HCT116 (cell line): ENCODE results near the gene STK24. TPM values are rescaled to one million over a fixed set of nuclear protein-coding genes. Genes with fewer than 3 reads are reported as not detected.

Experiments used
- ATAC-seq: fragments of 200-7000 bp; cut with Tn5 transposase; 2 replicates; pipeline ENCODE4 v1.9.1; 2020; ENCODE audit warnings: mild to moderate bottlenecking, moderate library complexity
- BruUV-seq: library from RNA; stranded (reverse); fragments of 400-500 nt; replicated peaks from 2 replicates; lab custom pipeline; 2021; lab: Mats Ljungman, UMichigan
- CTCF ChIA-PET: fragments of 300-600 bp; sonication (Branson Sonifier 250); formaldehyde crosslinking; loops from one replicate; lab custom pipeline; 2021; ENCODE audit warnings: antibody characterized with exemption; lab: Charles Lee
- POLR2A ChIA-PET: fragments of 300-600, 350-600 bp; sonication (Branson Sonifier 250); formaldehyde crosslinking; loops from one replicate; lab custom pipeline; 2021; ENCODE audit warnings: antibody characterized with exemption; lab: Charles Lee
- RAD21 ChIA-PET, 2 experiments: fragments of 300-600 bp; sonication (Branson Sonifier 250); formaldehyde crosslinking; loops; one replicate each; lab custom pipeline; 2023; ENCODE audit warnings: low total read pairs in 2 of 2; ENCODE audit not compliant: uncharacterized antibody in 2 of 2, unreplicated experiment in 2 of 2, low non-redundant PET in 1 of 2; lab: Charles Lee
- DNase-seq: peaks from one replicate; pipeline ENCODE4 v3.0.0-alpha.2; 2010; ENCODE audit warnings: low read depth, low spot score
- H2AFZ ChIP-seq: fragments of 200-600 bp; shearing (Covaris generic), sonication (generic); 2 replicates; pipeline ENCODE4 v1.6.1; 2017; ENCODE audit warnings: low read depth, mixed run types, mixed read lengths, antibody characterized with exemption, low read length; ENCODE audit not compliant: poor library complexity, severe bottlenecking
- H3K27ac ChIP-seq: 2 replicates; pipeline ENCODE4 v1.5.1; 2012; ENCODE audit warnings: low read depth, low read length
- H3K27me3 ChIP-seq: fragments of 200-600 bp; sonication (generic); 2 replicates; pipeline ENCODE4 v1.6.1; 2016; ENCODE audit warnings: mixed run types, low read length, mixed read lengths; ENCODE audit not compliant: insufficient read depth
- H3K36me3 ChIP-seq, 2 experiments: fragments of 200-500 bp in 1 of 2; fragments of 200-600 bp in 1 of 2; sonication (Bioruptor generic) in 1 of 2; sonication (generic) in 1 of 2; 2 replicates each; pipeline versions ENCODE4 v1.5.1 to v1.6.1; 2014 to 2016; ENCODE audit warnings: low read length in 2 of 2, inconsistent platforms in 1 of 2, mixed read lengths in 1 of 2, mixed run types in 1 of 2; ENCODE audit not compliant: insufficient read depth in 2 of 2, control insufficient read depth in 1 of 2
- H3K4me1 ChIP-seq, 2 experiments: fragments of 200-600 bp in 1 of 2; sonication (generic) in 1 of 2; 2 replicates each; pipeline versions ENCODE4 v1.5.1 to v1.6.1; 2012 to 2017; ENCODE audit warnings: low read length in 2 of 2, inconsistent platforms in 1 of 2, mild to moderate bottlenecking in 1 of 2, mixed read lengths in 1 of 2, mixed run types in 1 of 2, moderate library complexity in 1 of 2; ENCODE audit not compliant: insufficient read depth in 2 of 2, control insufficient read depth in 1 of 2
- H3K4me2 ChIP-seq: fragments of 200-600 bp; sonication (generic); 2 replicates; pipeline ENCODE4 v1.6.1; 2017; ENCODE audit warnings: mixed run types, low read length, mixed read lengths
- H3K4me3 ChIP-seq, 2 experiments: fragments of 200-600 bp in 1 of 2; sonication (generic) in 1 of 2; replicated peaks in 1 of 2; 2 replicates each; pipeline ENCODE4 v1.5.1; 2011 to 2016; ENCODE audit warnings: low read length in 2 of 2, control low read depth in 1 of 2, low read depth in 1 of 2, mild to moderate bottlenecking in 1 of 2, mixed read lengths in 1 of 2, mixed run types in 1 of 2
- H3K79me2 ChIP-seq: fragments of 200-600 bp; sonication (generic); 2 replicates; pipeline ENCODE4 v1.6.1; 2017; ENCODE audit warnings: mild to moderate bottlenecking, mixed run types, low read length, moderate library complexity, mixed read lengths; ENCODE audit not compliant: insufficient read depth
- H3K9ac ChIP-seq: fragments of 200-600 bp; sonication (generic); 2 replicates; pipeline ENCODE4 v1.6.1; 2016; ENCODE audit warnings: low read length, mixed read lengths
- H3K9me2 ChIP-seq: fragments of 200-600 bp; sonication (generic), shearing (Covaris generic); 2 replicates; pipeline ENCODE4 v1.6.1; 2017; ENCODE audit warnings: mixed run types, mild to moderate bottlenecking, moderate library complexity; ENCODE audit not compliant: insufficient read depth
- H3K9me3 ChIP-seq, 2 experiments: fragments of 200-500 bp in 1 of 2; fragments of 200-600 bp in 1 of 2; sonication (Bioruptor generic) in 1 of 2; sonication (generic) in 1 of 2; 2 replicates each; pipeline ENCODE4 v1.6.1; 2014 to 2017; ENCODE audit warnings: low read length in 2 of 2, mixed read lengths in 2 of 2, inconsistent platforms in 1 of 2, low read depth in 1 of 2, mild to moderate bottlenecking in 1 of 2, mixed run types in 1 of 2, moderate library complexity in 1 of 2; ENCODE audit not compliant: control insufficient read depth in 1 of 2, insufficient read depth in 1 of 2
- H4K20me1 ChIP-seq: fragments of 200-600 bp; sonication (generic), shearing (Covaris generic); 2 replicates; pipeline ENCODE4 v1.6.1; 2017; ENCODE audit warnings: mixed run types, mild to moderate bottlenecking, moderate library complexity; ENCODE audit not compliant: insufficient read depth
- CEBPB ChIP-seq: IDR thresholded peaks from 2 replicates; pipeline ENCODE4 v1.6.1; 2012; ENCODE audit warnings: low read depth
- FOSL1 ChIP-seq: IDR thresholded peaks from 2 replicates; pipeline ENCODE4 v1.6.1; 2012; ENCODE audit warnings: low read depth
- JUND ChIP-seq: IDR thresholded peaks from 2 replicates; pipeline ENCODE4 v1.6.1; 2012
- POLR2AphosphoS5 ChIP-seq: IDR thresholded peaks from 2 replicates; pipeline ENCODE4 v1.6.1; 2011; ENCODE audit warnings: mild to moderate bottlenecking, low read depth, low read length, moderate library complexity
- RAD21 ChIP-seq: IDR thresholded peaks from 2 replicates; pipeline ENCODE4 v1.6.1; 2012; ENCODE audit warnings: low read depth, mild to moderate bottlenecking
- SIN3A ChIP-seq: IDR thresholded peaks from 2 replicates; pipeline ENCODE4 v1.6.1; 2012; ENCODE audit warnings: low read depth
- SP1 ChIP-seq: IDR thresholded peaks from 2 replicates; pipeline ENCODE4 v1.6.1; 2012; ENCODE audit warnings: low read depth
- TCF7L2 ChIP-seq: IDR thresholded peaks from 2 replicates; pipeline ENCODE4 v1.7.0; 2011; ENCODE audit warnings: borderline replicate concordance, inconsistent platforms; ENCODE audit not compliant: insufficient read depth, insufficient read length; ENCODE audit errors: extremely low read depth
- YY1 ChIP-seq: IDR thresholded peaks from 2 replicates; pipeline ENCODE4 v1.6.1; 2011; ENCODE audit warnings: low read length, low read depth, moderate library complexity, mild to moderate bottlenecking; ENCODE audit not compliant: insufficient replicate concordance; ENCODE audit errors: extremely low read depth
- intact Hi-C: fragments of 100-400 bp; cut with micrococcal nuclease; formaldehyde crosslinking; loops from 2 replicates; pipeline ENCODE4 v1.10.0; 2022
- total RNA-seq: library from RNA; stranded (reverse); gene quantifications from one replicate; pipeline ENCODE4 v1.2.1, GENCODE V29; 2021; ENCODE audit not compliant: unreplicated experiment
- TF ChIP-seq, protein P1 (sequence below): IDR thresholded peaks from 2 replicates; pipeline ENCODE4 v1.6.1; 2011; ENCODE audit warnings: mild to moderate bottlenecking, low read length, moderate library complexity; ENCODE audit not compliant: insufficient replicate concordance; ENCODE audit errors: extremely low read depth
- TF ChIP-seq, protein P2 (sequence below), 3 experiments: fragments of 200-600 bp in 1 of 3; sonication (generic) in 1 of 3; IDR thresholded peaks in 2 of 3; conservative IDR thresholded peaks in 1 of 3; 2 replicates each; pipeline ENCODE4 v1.5.1; 2012 to 2017; ENCODE audit warnings: low read depth in 2 of 3, low read length in 2 of 3, antibody characterized with exemption in 1 of 3, borderline replicate concordance in 1 of 3, control low read depth in 1 of 3, mild to moderate bottlenecking in 1 of 3, mixed read lengths in 1 of 3, mixed run types in 1 of 3, moderate library complexity in 1 of 3; ENCODE audit not compliant: insufficient read depth in 1 of 3
- TF ChIP-seq, protein P3 (sequence below): IDR thresholded peaks from 2 replicates; pipeline ENCODE4 v1.6.1; 2012; ENCODE audit warnings: low read depth

STK24 gene
- total RNA-seq, 1 experiment from 2014 or later: 137 TPM

DNA sequence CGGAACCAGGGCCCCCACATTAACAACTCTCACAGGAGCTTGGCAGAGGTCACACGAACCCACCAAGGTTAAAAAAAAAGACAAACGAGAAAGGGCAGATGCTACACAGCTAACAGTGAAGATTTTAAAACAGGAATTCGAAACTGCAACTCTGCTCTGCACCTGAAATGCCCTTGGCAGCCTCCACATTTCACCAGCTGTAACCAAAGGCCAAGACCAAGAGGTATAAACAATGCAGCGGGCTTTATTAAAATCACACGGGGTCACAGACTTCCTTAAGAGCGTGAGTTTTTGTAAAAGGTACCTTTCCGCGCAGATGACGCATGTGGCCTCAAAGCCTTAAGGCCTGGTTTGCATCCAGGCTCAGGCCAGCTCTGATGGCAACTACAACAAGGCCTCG lies 88.2 kb downstream of the STK24 start:
- no peak overlapping the region for H3K4me3 ChIP-seq
- no peak for DNase-seq
- H3K79me2 ChIP-seq: peaks cover 95% of the 10 kb centered on the region
- H4K20me1 ChIP-seq: peaks cover 10% of the 10 kb centered on the region; the same call in 1 of the 2 replicates
- H3K27ac ChIP-seq: no peak overlapping the region
- ChIA-PET RAD21 (interaction anchor here in 1 of 2 experiments (1.4 kb wide), 1 partner anchor 109 kb away, joined by 3 read pairs; no protein-coding TSS in a partner anchor), POLR2A (no interaction called here), CTCF (no interaction called here)
- intact Hi-C loops: no loop called here
- H3K27me3 ChIP-seq: no peaks in the 10 kb centered on the region
- H3K36me3 ChIP-seq: no peaks in the 10 kb centered on the region
- no peaks in the 10 kb centered on the region for H3K9me2 ChIP-seq
- no TSS peak for BruUV-seq
- TF ChIP-seq, protein P1, sequence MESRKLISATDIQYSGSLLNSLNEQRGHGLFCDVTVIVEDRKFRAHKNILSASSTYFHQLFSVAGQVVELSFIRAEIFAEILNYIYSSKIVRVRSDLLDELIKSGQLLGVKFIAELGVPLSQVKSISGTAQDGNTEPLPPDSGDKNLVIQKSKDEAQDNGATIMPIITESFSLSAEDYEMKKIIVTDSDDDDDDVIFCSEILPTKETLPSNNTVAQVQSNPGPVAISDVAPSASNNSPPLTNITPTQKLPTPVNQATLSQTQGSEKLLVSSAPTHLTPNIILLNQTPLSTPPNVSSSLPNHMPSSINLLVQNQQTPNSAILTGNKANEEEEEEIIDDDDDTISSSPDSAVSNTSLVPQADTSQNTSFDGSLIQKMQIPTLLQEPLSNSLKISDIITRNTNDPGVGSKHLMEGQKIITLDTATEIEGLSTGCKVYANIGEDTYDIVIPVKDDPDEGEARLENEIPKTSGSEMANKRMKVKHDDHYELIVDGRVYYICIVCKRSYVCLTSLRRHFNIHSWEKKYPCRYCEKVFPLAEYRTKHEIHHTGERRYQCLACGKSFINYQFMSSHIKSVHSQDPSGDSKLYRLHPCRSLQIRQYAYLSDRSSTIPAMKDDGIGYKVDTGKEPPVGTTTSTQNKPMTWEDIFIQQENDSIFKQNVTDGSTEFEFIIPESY: no peak
- TF ChIP-seq YY1: no peak
- TF ChIP-seq POLR2AphosphoS5: no peak
- TF ChIP-seq SP1: no peak
- no peak for TF ChIP-seq CEBPB
- no peak overlapping the region for H3K9ac ChIP-seq
- H2AFZ ChIP-seq: no peak overlapping the region
- no peaks in the 10 kb centered on the region for H3K9me3 ChIP-seq
- no peak for ATAC-seq
- H3K4me1 ChIP-seq: peaks cover 24 to 59% of the 10 kb centered on the region in 2 experiments
- no peak overlapping the region for H3K4me2 ChIP-seq

DNA sequence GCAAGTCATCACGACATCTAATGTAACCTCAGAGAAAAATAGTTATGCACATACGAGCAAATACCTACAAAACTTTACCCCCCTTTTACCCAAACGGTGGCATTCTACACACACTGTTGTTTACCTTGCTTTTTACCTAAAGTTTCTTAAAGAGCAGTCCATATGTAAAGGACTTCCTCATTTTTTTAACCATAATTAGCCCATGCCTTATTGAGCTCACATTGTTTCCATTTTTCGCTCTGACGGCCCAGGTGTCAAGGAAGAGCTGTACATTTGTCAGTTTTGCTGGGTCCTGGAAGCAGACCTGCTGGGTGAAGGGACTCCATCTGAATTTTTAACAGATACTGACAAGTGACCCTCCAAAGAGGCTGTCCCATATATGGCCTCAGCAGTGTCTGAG lies 89.4 kb downstream of the STK24 start:
- Histone ChIP-seq H3K4me2 (no peak overlapping the region), H3K4me1 (peaks cover 36 to 71% of the 10 kb centered on the region in 2 experiments), H2AFZ (no peak overlapping the region), H3K27ac (no peak overlapping the region), H4K20me1 (peaks cover 10% of the 10 kb centered on the region; the same call in 1 of the 2 replicates), H3K9me2 (no peaks in the 10 kb centered on the region), H3K9me3 (no peaks in the 10 kb centered on the region), H3K79me2 (peaks cover 95% of the 10 kb centered on the region), H3K9ac (no peak overlapping the region), H3K27me3 (no peaks in the 10 kb centered on the region), H3K36me3 (no peaks in the 10 kb centered on the region), H3K4me3 (no peak overlapping the region)
- no peak for DNase-seq
- intact Hi-C loops: no loop called here
- BruUV-seq: no TSS peak
- no peak for ATAC-seq
- RAD21 ChIA-PET: interaction anchor here in 1 of 2 experiments (1.4 kb wide), 1 partner anchor 110 kb away, joined by 3 read pairs; no protein-coding TSS in a partner anchor
- POLR2A ChIA-PET: no interaction called here
- CTCF ChIA-PET: interaction anchor here (2.5 kb wide), 1 partner anchor 166 kb away, joined by 9 read pairs; no protein-coding TSS in a partner anchor
- TF ChIP-seq TCF7L2 (no peak), SIN3A (no peak), CEBPB (no peak), RAD21 (no peak), JUND (no peak), FOSL1 (no peak)
- TF ChIP-seq, protein P2, sequence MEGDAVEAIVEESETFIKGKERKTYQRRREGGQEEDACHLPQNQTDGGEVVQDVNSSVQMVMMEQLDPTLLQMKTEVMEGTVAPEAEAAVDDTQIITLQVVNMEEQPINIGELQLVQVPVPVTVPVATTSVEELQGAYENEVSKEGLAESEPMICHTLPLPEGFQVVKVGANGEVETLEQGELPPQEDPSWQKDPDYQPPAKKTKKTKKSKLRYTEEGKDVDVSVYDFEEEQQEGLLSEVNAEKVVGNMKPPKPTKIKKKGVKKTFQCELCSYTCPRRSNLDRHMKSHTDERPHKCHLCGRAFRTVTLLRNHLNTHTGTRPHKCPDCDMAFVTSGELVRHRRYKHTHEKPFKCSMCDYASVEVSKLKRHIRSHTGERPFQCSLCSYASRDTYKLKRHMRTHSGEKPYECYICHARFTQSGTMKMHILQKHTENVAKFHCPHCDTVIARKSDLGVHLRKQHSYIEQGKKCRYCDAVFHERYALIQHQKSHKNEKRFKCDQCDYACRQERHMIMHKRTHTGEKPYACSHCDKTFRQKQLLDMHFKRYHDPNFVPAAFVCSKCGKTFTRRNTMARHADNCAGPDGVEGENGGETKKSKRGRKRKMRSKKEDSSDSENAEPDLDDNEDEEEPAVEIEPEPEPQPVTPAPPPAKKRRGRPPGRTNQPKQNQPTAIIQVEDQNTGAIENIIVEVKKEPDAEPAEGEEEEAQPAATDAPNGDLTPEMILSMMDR (IDR thresholded peaks at IDR 0.05 in 2 of 3, conservative IDR thresholded peaks at IDR 0.05 in 1 of 3; ENCODE audit: borderline replicate concordance in 1 of 3, insufficient read depth in 1 of 3, low read depth in 2 of 3, low read length in 2 of 3): no peak
- TF ChIP-seq, protein P3, sequence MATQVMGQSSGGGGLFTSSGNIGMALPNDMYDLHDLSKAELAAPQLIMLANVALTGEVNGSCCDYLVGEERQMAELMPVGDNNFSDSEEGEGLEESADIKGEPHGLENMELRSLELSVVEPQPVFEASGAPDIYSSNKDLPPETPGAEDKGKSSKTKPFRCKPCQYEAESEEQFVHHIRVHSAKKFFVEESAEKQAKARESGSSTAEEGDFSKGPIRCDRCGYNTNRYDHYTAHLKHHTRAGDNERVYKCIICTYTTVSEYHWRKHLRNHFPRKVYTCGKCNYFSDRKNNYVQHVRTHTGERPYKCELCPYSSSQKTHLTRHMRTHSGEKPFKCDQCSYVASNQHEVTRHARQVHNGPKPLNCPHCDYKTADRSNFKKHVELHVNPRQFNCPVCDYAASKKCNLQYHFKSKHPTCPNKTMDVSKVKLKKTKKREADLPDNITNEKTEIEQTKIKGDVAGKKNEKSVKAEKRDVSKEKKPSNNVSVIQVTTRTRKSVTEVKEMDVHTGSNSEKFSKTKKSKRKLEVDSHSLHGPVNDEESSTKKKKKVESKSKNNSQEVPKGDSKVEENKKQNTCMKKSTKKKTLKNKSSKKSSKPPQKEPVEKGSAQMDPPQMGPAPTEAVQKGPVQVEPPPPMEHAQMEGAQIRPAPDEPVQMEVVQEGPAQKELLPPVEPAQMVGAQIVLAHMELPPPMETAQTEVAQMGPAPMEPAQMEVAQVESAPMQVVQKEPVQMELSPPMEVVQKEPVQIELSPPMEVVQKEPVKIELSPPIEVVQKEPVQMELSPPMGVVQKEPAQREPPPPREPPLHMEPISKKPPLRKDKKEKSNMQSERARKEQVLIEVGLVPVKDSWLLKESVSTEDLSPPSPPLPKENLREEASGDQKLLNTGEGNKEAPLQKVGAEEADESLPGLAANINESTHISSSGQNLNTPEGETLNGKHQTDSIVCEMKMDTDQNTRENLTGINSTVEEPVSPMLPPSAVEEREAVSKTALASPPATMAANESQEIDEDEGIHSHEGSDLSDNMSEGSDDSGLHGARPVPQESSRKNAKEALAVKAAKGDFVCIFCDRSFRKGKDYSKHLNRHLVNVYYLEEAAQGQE: no peak
